NCI-H128 (cell line): Measurements from ENCODE around the gene KDM4B.
"Not testable (repeated sequence)": the region's sequence is repeated elsewhere in the genome, so short reads cannot be mapped to it uniquely, and the experiment has no call there.

Experiments
- DNase-seq: peaks from one replicate; lab custom pipeline; 2025; ENCODE audit not compliant: unreplicated experiment; lab: John Stamatoyannopoulos, UW

Gene KDM4B

GRCh38 chr19:5193192-5193591, 224.3 kb downstream of the KDM4B start:
- no peak for DNase-seq

- DNase-seq = no peak
Measured at GRCh38 chr19:5194641-5195040, 225.7 kb downstream of the KDM4B start.

GRCh38 chr19:5195587-5195986, 226.7 kb downstream of the KDM4B start:
- not testable (repeated sequence) for DNase-seq

- DNase-seq = no peak
Measured at GRCh38 chr19:5196832-5197231, 227.9 kb downstream of the KDM4B start.

- DNase-seq = no peak
Measured at GRCh38 chr19:5200844-5201243, 231.9 kb downstream of the KDM4B start.

- no peak for DNase-seq
Measured at GRCh38 chr19:5202553-5202952, 233.6 kb downstream of the KDM4B start.
